GM23338 (cell line): Measurements from ENCODE around the gene RS1. TPM values are rescaled to one million over a fixed set of nuclear protein-coding genes. Genes with fewer than 3 reads are reported as not detected.

Source experiments
- ATAC-seq: fragments of 200-7000 bp; cut with Tn5 transposase; 3 replicates; pipeline ENCODE4 v1.9.1; 2020
- DNase-seq: peaks from one replicate; pipeline ENCODE4 v3.0.0-alpha.2; 2015; ENCODE audit warnings: low spot score
- H2AFZ ChIP-seq: fragments of 200-600 bp; sonication (generic); 2 replicates; pipeline ENCODE4 v1.8.0; 2016; ENCODE audit warnings: antibody characterized with exemption, mild to moderate bottlenecking, moderate library complexity
- H3F3A ChIP-seq: fragments of 200-600 bp; sonication (generic); replicated peaks from 2 replicates; pipeline ENCODE4 v1.8.0; 2017; ENCODE audit warnings: antibody characterized with exemption, mixed run types, low read depth
- H3K27ac ChIP-seq: fragments of 200-600 bp; sonication (generic); 2 replicates; pipeline ENCODE4 v1.6.1; 2016; ENCODE audit warnings: low read depth
- H3K27me3 ChIP-seq: fragments of 200-600 bp; sonication (generic); 2 replicates; pipeline ENCODE4 v1.8.0; 2016; ENCODE audit warnings: mild to moderate bottlenecking, mixed run types, moderate library complexity; ENCODE audit not compliant: insufficient read depth
- H3K36me3 ChIP-seq: fragments of 200-600 bp; sonication (generic); 2 replicates; pipeline ENCODE4 v1.8.0; 2016; ENCODE audit warnings: mild to moderate bottlenecking; ENCODE audit not compliant: insufficient read depth
- H3K4me1 ChIP-seq: fragments of 200-600 bp; sonication (generic); 2 replicates; pipeline ENCODE4 v1.8.0; 2016; ENCODE audit warnings: mild to moderate bottlenecking, moderate library complexity; ENCODE audit not compliant: insufficient read depth
- H3K4me2 ChIP-seq: fragments of 200-600 bp; sonication (generic); 2 replicates; pipeline ENCODE4 v1.7.1; 2017; ENCODE audit warnings: mixed run types
- H3K4me3 ChIP-seq: fragments of 200-600 bp; sonication (generic); 2 replicates; pipeline ENCODE4 v1.6.1; 2016; ENCODE audit warnings: mixed run types
- H3K79me2 ChIP-seq: fragments of 200-600 bp; sonication (generic); replicated peaks from 2 replicates; pipeline ENCODE4 v1.8.0; 2017; ENCODE audit warnings: mild to moderate bottlenecking; ENCODE audit not compliant: insufficient read depth
- H3K9me2 ChIP-seq: fragments of 200-600 bp; sonication (generic); 2 replicates; pipeline ENCODE4 v1.8.0; 2017; ENCODE audit not compliant: insufficient read depth
- H4K20me1 ChIP-seq: fragments of 200-600 bp; sonication (generic); replicated peaks from 2 replicates; pipeline ENCODE4 v1.8.0; 2017; ENCODE audit warnings: mild to moderate bottlenecking; ENCODE audit not compliant: insufficient read depth
- H3K27ac Mint-ChIP-seq: 2 replicates; pipeline ENCODE4 v1.8.0; 2020; ENCODE audit warnings: inconsistent platforms, mild to moderate bottlenecking, moderate library complexity, mixed read lengths
- H3K27me3 Mint-ChIP-seq: 3 replicates; pipeline ENCODE4 v1.8.0; 2022; ENCODE audit warnings: low read depth, mild to moderate bottlenecking, moderate library complexity, mixed read lengths, inconsistent platforms; ENCODE audit not compliant: insufficient read depth, poor library complexity
- H3K36me3 Mint-ChIP-seq: 3 replicates; pipeline ENCODE4 v1.8.0; 2021; ENCODE audit warnings: low read depth, mild to moderate bottlenecking, inconsistent platforms, moderate library complexity, mixed read lengths
- H3K4me1 Mint-ChIP-seq: 3 replicates; pipeline ENCODE4 v1.8.0; 2020; ENCODE audit warnings: mild to moderate bottlenecking, inconsistent platforms, mixed read lengths
- H3K4me3 Mint-ChIP-seq: 3 replicates; pipeline ENCODE4 v1.8.0; 2021; ENCODE audit warnings: moderate library complexity, mild to moderate bottlenecking, inconsistent platforms, mixed read lengths
- H3K9me3 Mint-ChIP-seq: 3 replicates; pipeline ENCODE4 v1.8.0; 2020; ENCODE audit warnings: moderate library complexity, mild to moderate bottlenecking, inconsistent platforms, mixed read lengths
- CREB1 ChIP-seq: fragments of 250-450 bp; sonication (Bioruptor Pico); IDR thresholded peaks from 2 replicates; pipeline ENCODE4 v1.5.0; 2020; ENCODE audit warnings: low read depth, mild to moderate bottlenecking, moderate library complexity
- CTCF ChIP-seq, 2 experiments: fragments of 200-600 bp in 1 of 2; sonication (generic) in 1 of 2; conservative IDR thresholded peaks; 2 replicates each; pipeline versions ENCODE4 v1.5.1 to v1.6.1; 2016 to 2017; ENCODE audit warnings: antibody characterized with exemption in 2 of 2, low read depth in 2 of 2, mild to moderate bottlenecking in 2 of 2, moderate library complexity in 1 of 2
- ETS1 ChIP-seq: IDR thresholded peaks from 2 replicates; pipeline ENCODE4 v1.6.1; 2016; ENCODE audit warnings: antibody characterized with exemption
- EZH2 ChIP-seq: fragments of 200-600 bp; sonication (generic); IDR thresholded peaks from one replicate; pipeline ENCODE4 v1.8.0; 2017; ENCODE audit warnings: antibody characterized with exemption, mild to moderate bottlenecking, low read depth; ENCODE audit not compliant: unreplicated experiment
- EZH2phosphoT487 ChIP-seq: fragments of 200-600 bp; sonication (generic); IDR thresholded peaks from one replicate; pipeline ENCODE4 v1.8.1; 2018; ENCODE audit warnings: antibody characterized with exemption; ENCODE audit not compliant: unreplicated experiment
- JUNB ChIP-seq: IDR thresholded peaks from one replicate; pipeline ENCODE4 v1.6.1; 2016; ENCODE audit warnings: antibody characterized with exemption; ENCODE audit not compliant: unreplicated experiment
- NANOG ChIP-seq: IDR thresholded peaks from 2 replicates; pipeline ENCODE4 v1.6.1; 2016; ENCODE audit warnings: antibody characterized with exemption, borderline replicate concordance
- POLR2AphosphoS5 ChIP-seq: IDR thresholded peaks from 2 replicates; pipeline ENCODE4 v1.6.1; 2016; ENCODE audit warnings: antibody characterized with exemption, low read depth
- REST ChIP-seq: IDR thresholded peaks from one replicate; pipeline ENCODE4 v1.6.1; 2018; ENCODE audit warnings: antibody characterized with exemption; ENCODE audit not compliant: unreplicated experiment
- ZNF114 ChIP-seq: fragments of 250-450 bp; sonication (Bioruptor Pico); IDR thresholded peaks from 2 replicates; pipeline ENCODE4 v1.5.0; 2020; ENCODE audit warnings: mild to moderate bottlenecking, moderate library complexity
- ZNF331 ChIP-seq: fragments of 250-450 bp; sonication (Bioruptor Pico); IDR thresholded peaks from 2 replicates; pipeline ENCODE4 v1.5.0; 2020; ENCODE audit warnings: low read depth, mild to moderate bottlenecking, moderate library complexity
- polyA plus RNA-seq: library from polyadenylated mRNA; unstranded; fragments of >200 nt; fragmentation: Nextera tagmentation; extraction: Ambion mirVana; gene quantifications from 2 replicates; pipeline ENCODE4 v1.2.1, GENCODE V29; 2016
- total RNA-seq: library from RNA; depleted of rRNA; stranded (reverse); fragments of >200 nt; shearing (Covaris generic); gene quantifications from 2 replicates; pipeline ENCODE4 v1.2.3, GENCODE V29; 2014

The RS1 gene
- total and polyA plus RNA-seq, 2 experiments from 2014 or later = not detected

GRCh38 chrX:18649498-18649951 is 22.4 kb downstream of the RS1 start (continued):
- TF ChIP-seq CTCF (conservative IDR thresholded peaks at IDR 0.05; ENCODE audit: low read depth in 2 of 2) (no peak), NANOG (no peak), EZH2 (no peak), POLR2AphosphoS5 (no peak)

GRCh38 chrX:18647621-18648020 is 24.3 kb downstream of the RS1 start:
- Mint-ChIP-seq H3K27me3 (peaks cover 2% of the 10 kb centered on the region), H3K4me3 (no peak overlapping the region), H3K36me3 (no peaks in the 10 kb centered on the region), H3K9me3 (no peaks in the 10 kb centered on the region), H3K4me1 (peaks cover 9% of the 10 kb centered on the region), H3K27ac (no peak overlapping the region)
- H3K9me2 ChIP-seq = no peaks in the 10 kb centered on the region
- H2AFZ ChIP-seq = no peak overlapping the region
- no peak overlapping the region for H3K27ac ChIP-seq
- no peaks in the 10 kb centered on the region for H3K36me3 ChIP-seq
- no peaks in the 10 kb centered on the region for H3K79me2 ChIP-seq
- no peaks in the 10 kb centered on the region for H4K20me1 ChIP-seq
- no peak overlapping the region for H3K4me2 ChIP-seq
- no peak for DNase-seq
- H3F3A ChIP-seq = no peaks in the 10 kb centered on the region
- H3K4me1 ChIP-seq = no peaks in the 10 kb centered on the region
- H3K4me3 ChIP-seq = no peak overlapping the region
- ATAC-seq = no peak
- H3K27me3 ChIP-seq = no peaks in the 10 kb centered on the region
- no peak for TF ChIP-seq EZH2phosphoT487
- TF ChIP-seq JUNB = no peak
- no peak for TF ChIP-seq POLR2AphosphoS5
- TF ChIP-seq ZNF331 (CRISPR knock-in tag) = no peak
- TF ChIP-seq CTCF (conservative IDR thresholded peaks at IDR 0.05; ENCODE audit: low read depth in 2 of 2) = no peak
- no peak for TF ChIP-seq CREB1 (CRISPR knock-in tag)
- TF ChIP-seq EZH2 = no peak
- no peak for TF ChIP-seq NANOG
- TF ChIP-seq REST = no peak
- no peak for TF ChIP-seq ZNF114 (CRISPR knock-in tag)
- TF ChIP-seq ETS1 = no peak
